ENCODE measurements around the gene A3GALT2. TPM values are rescaled to one million over a fixed set of nuclear protein-coding genes. Genes with fewer than 3 reads are reported as not detected.

The A3GALT2 gene
- total RNA-seq, 1 experiment from 2014 or later = not detected

GRCh38 chr1:33332881-33333280 lies 12.0 kb upstream of the A3GALT2 start:
- Histone ChIP-seq H2AFZ (ENCODE audit: low read length) (no peak overlapping the region), H3K27ac (ENCODE audit: insufficient read length, low read depth, low read length) (no peak overlapping the region), H3K79me2 (ENCODE audit: insufficient read depth, low read length) (no peaks in the 10 kb centered on the region), H3K23me2 (ENCODE audit: insufficient read length, low read depth, low read length, poor library complexity, severe bottlenecking) (no peaks in the 10 kb centered on the region), H3K56ac (ENCODE audit: insufficient read length, low read depth, low read length) (no peak overlapping the region), H3K4ac (ENCODE audit: low read depth, low read length) (no peak overlapping the region), H2BK12ac (ENCODE audit: insufficient read length, low read depth, low read length) (no peak overlapping the region), H3K27me3 (ENCODE audit: insufficient read depth, low read length) (no peaks in the 10 kb centered on the region), H3K14ac (ENCODE audit: insufficient read depth, low read length) (no peak overlapping the region), H3K9ac (ENCODE audit: extremely low read depth, insufficient read length, low read length) (no peak overlapping the region), H3T11ph (ENCODE audit: low read length) (no peak overlapping the region), H4K91ac (ENCODE audit: insufficient read length, low read depth, low read length) (no peak overlapping the region), H3K23ac (ENCODE audit: insufficient read length, low read depth, low read length) (no peak overlapping the region), H4K8ac (replicated peaks; ENCODE audit: insufficient read length, low read depth, low read length) (no peak overlapping the region), H2BK120ac (ENCODE audit: low read depth, low read length, poor library complexity, severe bottlenecking) (no peak overlapping the region), H3K79me1 (ENCODE audit: insufficient read depth, low read depth, low read length, poor library complexity, severe bottlenecking) (no peaks in the 10 kb centered on the region), H4K20me1 (ENCODE audit: control insufficient read depth, insufficient read depth, insufficient read length) (no peaks in the 10 kb centered on the region), H3K18ac (ENCODE audit: insufficient read length, low read depth, low read length) (no peak overlapping the region), H4K5ac (ENCODE audit: insufficient read length, low read depth, low read length) (no peak overlapping the region), H3K9me3 (ENCODE audit: control insufficient read depth, low read depth, low read length) (no peaks in the 10 kb centered on the region), H2AK5ac (ENCODE audit: insufficient read length, low read length) (no peak overlapping the region), H3K4me2 (ENCODE audit: insufficient read depth, insufficient read length, low read length) (no peak overlapping the region), H2BK20ac (ENCODE audit: low read depth, low read length, poor library complexity, severe bottlenecking) (no peak overlapping the region), H2BK15ac (ENCODE audit: low read depth, low read length) (no peak overlapping the region), H3K4me1 (ENCODE audit: insufficient read depth, low read length) (no peaks in the 10 kb centered on the region; the same call in 1 of the 2 replicates), H2BK5ac (ENCODE audit: insufficient read length, low read length) (no peak overlapping the region)
- no CpG with 5 or more reads among the region's 5 CpGs for WGBS (ENCODE audit: extremely low coverage, insufficient read length, low lambda C conversion rate)
- TF ChIP-seq, protein P1, sequence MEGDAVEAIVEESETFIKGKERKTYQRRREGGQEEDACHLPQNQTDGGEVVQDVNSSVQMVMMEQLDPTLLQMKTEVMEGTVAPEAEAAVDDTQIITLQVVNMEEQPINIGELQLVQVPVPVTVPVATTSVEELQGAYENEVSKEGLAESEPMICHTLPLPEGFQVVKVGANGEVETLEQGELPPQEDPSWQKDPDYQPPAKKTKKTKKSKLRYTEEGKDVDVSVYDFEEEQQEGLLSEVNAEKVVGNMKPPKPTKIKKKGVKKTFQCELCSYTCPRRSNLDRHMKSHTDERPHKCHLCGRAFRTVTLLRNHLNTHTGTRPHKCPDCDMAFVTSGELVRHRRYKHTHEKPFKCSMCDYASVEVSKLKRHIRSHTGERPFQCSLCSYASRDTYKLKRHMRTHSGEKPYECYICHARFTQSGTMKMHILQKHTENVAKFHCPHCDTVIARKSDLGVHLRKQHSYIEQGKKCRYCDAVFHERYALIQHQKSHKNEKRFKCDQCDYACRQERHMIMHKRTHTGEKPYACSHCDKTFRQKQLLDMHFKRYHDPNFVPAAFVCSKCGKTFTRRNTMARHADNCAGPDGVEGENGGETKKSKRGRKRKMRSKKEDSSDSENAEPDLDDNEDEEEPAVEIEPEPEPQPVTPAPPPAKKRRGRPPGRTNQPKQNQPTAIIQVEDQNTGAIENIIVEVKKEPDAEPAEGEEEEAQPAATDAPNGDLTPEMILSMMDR (conservative IDR thresholded peaks at IDR 0.05) = no peak
- Mint-ChIP-seq H3K36me3 (ENCODE audit: insufficient read depth in 1 of 3, low read depth in 3 of 3) (peaks cover 7 to 39% (median 12%) of the 10 kb centered on the region in 3 experiments; a peak in 6 of 7 replicates), H3K27ac (no peak overlapping the region), H3K9me3 (no peaks in the 10 kb centered on the region), H3K27me3 (ENCODE audit: low read depth) (peaks cover 1% of the 10 kb centered on the region), H3K4me1 (peaks cover 9 to 19% of the 10 kb centered on the region in 2 experiments), H3K4me3 (no peak overlapping the region)
- no peak for DNase-seq

Measured in H9 (cell line).